ENCODE results near the gene NDUFB3. TPM values are rescaled to one million over a fixed set of nuclear protein-coding genes. Genes with fewer than 3 reads are reported as not detected.

Gene NDUFB3
- total RNA-seq = 37.2 TPM

DNA sequence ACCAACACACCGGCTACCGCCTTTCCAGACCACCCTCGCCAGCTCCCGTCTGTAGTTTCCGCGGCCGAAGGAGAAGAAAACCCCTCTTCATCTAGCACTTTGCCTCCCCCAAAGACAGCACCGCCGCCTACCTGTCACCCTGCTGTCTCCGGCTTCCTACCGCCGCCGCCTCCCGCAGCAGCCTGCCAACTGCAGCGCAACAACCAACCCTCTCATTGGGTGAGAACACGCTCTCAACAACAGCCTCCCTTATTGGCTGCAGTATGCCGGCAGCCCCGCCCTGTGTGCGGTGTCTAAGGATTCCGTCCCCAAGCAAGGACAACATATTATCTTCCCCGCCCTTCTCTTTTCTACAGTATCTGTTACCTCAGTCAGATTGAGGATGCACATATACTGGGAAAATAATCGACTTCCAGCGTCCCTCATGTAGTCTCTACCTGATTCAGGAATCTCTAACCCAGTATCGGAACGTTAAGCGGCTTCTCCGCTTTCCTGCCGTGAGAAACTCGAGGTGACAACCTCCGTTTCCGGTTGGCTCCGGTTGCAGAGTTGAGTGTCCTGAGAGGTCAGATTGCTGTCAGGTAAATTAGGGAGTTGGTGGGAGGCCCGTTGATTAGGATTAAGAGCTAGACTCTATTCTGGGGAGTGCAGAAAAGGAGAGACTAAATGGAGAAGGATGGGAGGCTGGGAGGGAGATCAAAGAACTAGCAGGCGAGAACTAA, at the start of gene NDUFB3, which contains the start of gene HYCC2:
Gene NDUFB3, plus strand, starts transcription at position 523 of the 722 bp plus-strand sequence. CDS start 6,882 bp downstream, outside the sequence.
Gene HYCC2, minus strand, starts transcription at position 193 of the 722 bp plus-strand sequence. CDS start 47,662 bp downstream, outside the sequence.

DNA sequence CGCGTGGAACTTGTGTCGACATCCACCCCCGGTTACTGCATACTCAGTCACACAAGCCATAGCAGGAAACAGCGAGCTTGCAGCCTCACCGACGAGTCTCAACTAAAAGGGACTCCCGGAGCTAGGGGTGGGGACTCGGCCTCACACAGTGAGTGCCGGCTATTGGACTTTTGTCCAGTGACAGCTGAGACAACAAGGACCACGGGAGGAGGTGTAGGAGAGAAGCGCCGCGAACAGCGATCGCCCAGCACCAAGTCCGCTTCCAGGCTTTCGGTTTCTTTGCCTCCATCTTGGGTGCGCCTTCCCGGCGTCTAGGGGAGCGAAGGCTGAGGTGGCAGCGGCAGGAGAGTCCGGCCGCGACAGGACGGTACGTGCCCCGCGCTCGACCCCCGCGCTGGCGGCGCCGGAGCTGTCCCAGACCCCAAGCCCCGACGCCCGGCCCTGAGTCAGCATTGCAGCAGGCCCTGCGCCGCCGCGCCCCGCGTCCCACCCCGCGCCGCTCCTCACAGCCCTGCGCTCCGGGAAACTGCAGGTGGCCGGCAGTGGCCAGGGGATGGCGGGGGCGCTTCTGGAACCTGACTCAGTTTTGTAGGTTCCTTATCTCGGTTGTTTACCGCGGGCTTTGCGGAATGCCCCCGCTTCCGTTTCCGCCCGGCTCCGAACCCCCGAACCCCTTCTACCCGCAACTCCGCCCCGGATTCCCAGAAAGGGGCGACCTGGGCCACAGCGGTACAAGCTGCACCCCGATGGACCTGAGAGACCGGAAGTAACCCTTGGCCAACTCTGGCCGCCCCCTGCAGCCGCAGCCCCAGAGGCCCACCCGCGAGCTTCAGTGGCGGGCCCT, 44.5 kb downstream of the NDUFB3 start, which contains the start of gene CFLAR:
Gene CFLAR, plus strand, starts transcription at position 50 of the 844 bp plus-strand sequence. CDS start 13,702 bp downstream, outside the sequence.

Other genes starting within 250 kb of the NDUFB3 start
- gene CLK1, start 207.3 kb upstream of the NDUFB3 start, total RNA-seq = 392 TPM
- gene PPIL3, start 182.9 kb upstream of the NDUFB3 start, total RNA-seq = 49.1 TPM
- 25.5 TPM for gene NIF3L1, start 182.6 kb upstream of the NDUFB3 start, total RNA-seq
- gene ORC2, start 108.3 kb upstream of the NDUFB3 start, total RNA-seq = 28.0 TPM
- 37.5 TPM for gene HYCC2, start 330 bp upstream of the NDUFB3 start, total RNA-seq
- 119 TPM for gene CFLAR, start 44.2 kb downstream of the NDUFB3 start, total RNA-seq
- 11.5 TPM for gene CASP10, start 111.1 kb downstream of the NDUFB3 start, total RNA-seq
- 6.4 TPM for gene CASP8, start 188.5 kb downstream of the NDUFB3 start, total RNA-seq